A673 (cell line): ENCODE measurements around the gene CFAP46. TPM values are rescaled to one million over a fixed set of nuclear protein-coding genes. Genes with fewer than 3 reads are reported as not detected.

Source experiments
- BruUV-seq: library from RNA; stranded (reverse); fragments of 400-500 nt; replicated peaks from 2 replicates; lab custom pipeline; 2021; lab: Mats Ljungman, UMichigan
- CTCF ChIA-PET: fragments of 300-600 bp; sonication (Branson Sonifier 250); formaldehyde crosslinking; loops from one replicate; lab custom pipeline; 2022; ENCODE audit warnings: antibody characterized with exemption; lab: Charles Lee
- POLR2A ChIA-PET: fragments of 300-600 bp; sonication (Branson Sonifier 250); formaldehyde crosslinking; loops from one replicate; lab custom pipeline; 2022; ENCODE audit warnings: antibody characterized with exemption; ENCODE audit not compliant: low non-redundant PET; lab: Charles Lee
- DNase-seq: peaks from one replicate; pipeline ENCODE4 v3.0.0-alpha.2; 2015; ENCODE audit warnings: low spot score
- H3K27ac ChIP-seq: fragments of 200-600 bp; sonication (generic); 2 replicates; pipeline ENCODE4 v1.5.1; 2016; ENCODE audit warnings: mixed run types, low read depth, mild to moderate bottlenecking, mixed read lengths, antibody characterized with exemption, low read length; ENCODE audit not compliant: poor library complexity, severe bottlenecking
- H3K27me3 ChIP-seq: fragments of 200-600 bp; sonication (generic); replicated peaks from 2 replicates; pipeline ENCODE4 v1.6.1; 2017; ENCODE audit warnings: mixed run types, low read depth, mild to moderate bottlenecking, mixed read lengths, antibody characterized with exemption, low read length; ENCODE audit not compliant: insufficient read depth, poor library complexity
- H3K36me3 ChIP-seq: fragments of 200-600 bp; sonication (generic); 2 replicates; pipeline ENCODE4 v1.6.1; 2016; ENCODE audit warnings: mixed run types, mild to moderate bottlenecking, mixed read lengths, antibody characterized with exemption, low read length; ENCODE audit not compliant: insufficient read depth, poor library complexity, severe bottlenecking
- H3K4me1 ChIP-seq: fragments of 200-600 bp; sonication (generic); 2 replicates; pipeline ENCODE4 v1.6.1; 2017; ENCODE audit warnings: mixed run types, mild to moderate bottlenecking, mixed read lengths, antibody characterized with exemption, low read length; ENCODE audit not compliant: insufficient read depth, poor library complexity, severe bottlenecking
- H3K4me3 ChIP-seq: fragments of 200-600 bp; sonication (generic); 2 replicates; pipeline ENCODE4 v1.5.1; 2016; ENCODE audit warnings: low read depth, mixed run types, mild to moderate bottlenecking, mixed read lengths, low read length; ENCODE audit not compliant: poor library complexity, severe bottlenecking
- H3K9me3 ChIP-seq: fragments of 200-600 bp; sonication (generic); 2 replicates; pipeline ENCODE4 v1.6.1; 2016; ENCODE audit warnings: mixed run types, low read depth, mild to moderate bottlenecking, mixed read lengths, antibody characterized with exemption, low read length; ENCODE audit not compliant: poor library complexity, severe bottlenecking
- CTCF ChIP-seq: fragments of 300-800, 200-600 bp; sonication (generic); conservative IDR thresholded peaks from 2 replicates; pipeline ENCODE4 v1.5.1; 2017; ENCODE audit warnings: low read depth, mild to moderate bottlenecking, antibody characterized with exemption, low read length, moderate library complexity, mixed read lengths
- EZH2 ChIP-seq: fragments of 200-600 bp; sonication (generic); IDR thresholded peaks from 2 replicates; pipeline ENCODE4 v1.6.1; 2017; ENCODE audit warnings: borderline replicate concordance, low read depth, mild to moderate bottlenecking, mixed read lengths, antibody characterized with exemption, low read length; ENCODE audit not compliant: poor library complexity, severe bottlenecking
- intact Hi-C: fragments of 100-400 bp; cut with micrococcal nuclease; formaldehyde crosslinking; loops from one replicate; pipeline ENCODE4 v1.10.0; 2022; ENCODE audit not compliant: unreplicated experiment
- total RNA-seq: library from RNA; stranded (reverse); gene quantifications from 2 replicates; pipeline ENCODE4 v1.2.3, GENCODE V29; 2021

The CFAP46 gene
- total RNA-seq, 1 experiment from 2014 or later: 1.9 TPM

GRCh38 chr10:132900211-132900756, 42.1 kb downstream of the CFAP46 start:
- CTCF ChIA-PET: no interaction called here

GRCh38 chr10:132899751-132900065, 42.7 kb downstream of the CFAP46 start:
- intact Hi-C loops: loop anchor here (5.0 to 10.0 kb wide), 2 partner anchors 223 to 245 kb away; no protein-coding TSS in a partner anchor
- Histone ChIP-seq H3K36me3 (no peaks in the 10 kb centered on the region), H3K4me3 (no peak overlapping the region), H3K9me3 (no peaks in the 10 kb centered on the region), H3K27ac (no peak overlapping the region), H3K4me1 (no peaks in the 10 kb centered on the region), H3K27me3 (peaks cover 27% of the 10 kb centered on the region)
- ChIA-PET POLR2A (no interaction called here), CTCF (no interaction called here)
- no peak for DNase-seq
- TF ChIP-seq EZH2 (no peak), CTCF (no peak)
- BruUV-seq: no TSS peak

More at GRCh38 chr10:132900211-132900756, 42.1 kb downstream of the CFAP46 start:
- H3K4me3 ChIP-seq: no peak overlapping the region
- DNase-seq: no peak
- TF ChIP-seq CTCF: no peak
- TF ChIP-seq EZH2: no peak
- H3K9me3 ChIP-seq: no peaks in the 10 kb centered on the region
- H3K4me1 ChIP-seq: no peaks in the 10 kb centered on the region
- no TSS peak for BruUV-seq
- no peaks in the 10 kb centered on the region for H3K36me3 ChIP-seq
- peaks cover 21% of the 10 kb centered on the region for H3K27me3 ChIP-seq
- intact Hi-C loops: loop anchor here (5.0 kb wide), 1 partner anchor 222 kb away; no protein-coding TSS in a partner anchor
- POLR2A ChIA-PET: no interaction called here
- H3K27ac ChIP-seq: no peak overlapping the region

- H3K9me3 ChIP-seq: no peaks in the 10 kb centered on the region
- H3K36me3 ChIP-seq: no peaks in the 10 kb centered on the region
- ChIA-PET CTCF (no interaction called here), POLR2A (no interaction called here)
- no TSS peak for BruUV-seq
- intact Hi-C loops: loop anchor here (10.0 kb wide), 1 partner anchor 244 kb away; no protein-coding TSS in a partner anchor
- H3K27me3 ChIP-seq: peaks cover 32% of the 10 kb centered on the region
- DNase-seq: no peak
- no peaks in the 10 kb centered on the region for H3K4me1 ChIP-seq
- H3K27ac ChIP-seq: no peak overlapping the region
- no peak for TF ChIP-seq EZH2
- no peak for TF ChIP-seq CTCF
- no peak overlapping the region for H3K4me3 ChIP-seq
Observed at GRCh38 chr10:132899054-132899750, 43.2 kb downstream of the CFAP46 start.
